Stomach (tissue), 4 donors: ENCODE measurements around the gene SENP7.

Experiments used
- EP300 ChIP-seq: sonication (generic); formaldehyde crosslinking; IDR thresholded peaks from one replicate; pipeline ENCODE4 v1.6.1; 2017; ENCODE audit warnings: antibody characterized with exemption
- POLR2A ChIP-seq, 4 donors: fragments of 450-650 bp; IDR thresholded peaks; one replicate each; pipeline ENCODE4 v1.6.1; 2016; ENCODE audit warnings: antibody characterized with exemption in 4 of 4, control low read depth in 2 of 4, mild to moderate bottlenecking in 1 of 4, moderate library complexity in 1 of 4
- TF ChIP-seq, protein P1 (sequence below), 7 experiments: fragments of 450-650 bp in 4 of 7; fragments of 200-600 bp in 3 of 7; sonication (generic) in 3 of 7; IDR thresholded peaks; one replicate each; pipeline ENCODE4 v1.5.1; 2016 to 2019; ENCODE audit warnings: antibody characterized with exemption in 7 of 7, control low read depth in 2 of 7, mild to moderate bottlenecking in 1 of 7

DNA sequence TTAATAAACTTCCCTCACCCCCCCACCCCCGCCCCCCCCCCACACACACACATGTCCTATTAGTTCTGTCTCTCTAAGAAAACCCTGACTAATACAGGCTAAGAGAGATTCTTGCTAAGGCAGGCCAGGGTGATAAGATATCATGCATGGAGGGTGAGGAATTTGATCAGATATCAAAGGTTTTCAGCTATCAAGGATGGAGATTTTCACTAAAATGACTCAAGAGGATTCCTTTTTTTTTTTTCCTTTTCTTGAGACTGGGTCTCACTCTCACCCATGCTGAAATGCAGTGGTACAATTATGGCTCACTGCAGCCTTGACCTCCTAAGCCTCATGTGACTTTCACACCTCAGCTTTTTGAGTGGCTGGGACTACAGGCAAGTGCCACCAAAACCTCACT, 14.9 kb upstream of the SENP7 start:
- TF ChIP-seq EP300 (no peak), POLR2A (IDR thresholded peaks at IDR 0.05) (no peak)
- TF ChIP-seq, protein P1, sequence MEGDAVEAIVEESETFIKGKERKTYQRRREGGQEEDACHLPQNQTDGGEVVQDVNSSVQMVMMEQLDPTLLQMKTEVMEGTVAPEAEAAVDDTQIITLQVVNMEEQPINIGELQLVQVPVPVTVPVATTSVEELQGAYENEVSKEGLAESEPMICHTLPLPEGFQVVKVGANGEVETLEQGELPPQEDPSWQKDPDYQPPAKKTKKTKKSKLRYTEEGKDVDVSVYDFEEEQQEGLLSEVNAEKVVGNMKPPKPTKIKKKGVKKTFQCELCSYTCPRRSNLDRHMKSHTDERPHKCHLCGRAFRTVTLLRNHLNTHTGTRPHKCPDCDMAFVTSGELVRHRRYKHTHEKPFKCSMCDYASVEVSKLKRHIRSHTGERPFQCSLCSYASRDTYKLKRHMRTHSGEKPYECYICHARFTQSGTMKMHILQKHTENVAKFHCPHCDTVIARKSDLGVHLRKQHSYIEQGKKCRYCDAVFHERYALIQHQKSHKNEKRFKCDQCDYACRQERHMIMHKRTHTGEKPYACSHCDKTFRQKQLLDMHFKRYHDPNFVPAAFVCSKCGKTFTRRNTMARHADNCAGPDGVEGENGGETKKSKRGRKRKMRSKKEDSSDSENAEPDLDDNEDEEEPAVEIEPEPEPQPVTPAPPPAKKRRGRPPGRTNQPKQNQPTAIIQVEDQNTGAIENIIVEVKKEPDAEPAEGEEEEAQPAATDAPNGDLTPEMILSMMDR (IDR thresholded peaks at IDR 0.05) = no peak
